WTC11 (cell line): ENCODE measurements around the gene TRAPPC3L. TPM values are rescaled to one million over a fixed set of nuclear protein-coding genes. Genes with fewer than 3 reads are reported as not detected.

Experiments
- ATAC-seq: fragments of 200-7000 bp; cut with Tn5 transposase; 2 replicates; pipeline ENCODE4 v1.10.0; 2021; ENCODE audit warnings: mild to moderate bottlenecking, moderate library complexity
- CTCF ChIA-PET: fragments of 300-600 bp; sonication (Branson Sonifier 250); formaldehyde crosslinking; loops from one replicate; lab custom pipeline; 2021; ENCODE audit warnings: antibody characterized with exemption; lab: Charles Lee
- POLR2A ChIA-PET: fragments of 350-600 bp; sonication (Branson Sonifier 250); formaldehyde crosslinking; loops from one replicate; lab custom pipeline; 2021; ENCODE audit warnings: antibody characterized with exemption; lab: Charles Lee
- DNase-seq: peaks from one replicate; pipeline ENCODE4 v3.0.0; 2021; ENCODE audit warnings: low spot score
- H3K27ac Mint-ChIP-seq: 2 replicates; pipeline ENCODE4 v1.8.0; 2021; ENCODE audit warnings: mixed read lengths
- H3K27me3 Mint-ChIP-seq: 2 replicates; pipeline ENCODE4 v1.8.0; 2021; ENCODE audit warnings: low read depth, mild to moderate bottlenecking, moderate library complexity, mixed read lengths
- H3K36me3 Mint-ChIP-seq: 2 replicates; pipeline ENCODE4 v1.8.0; 2021; ENCODE audit warnings: mixed read lengths
- H3K4me1 Mint-ChIP-seq: 2 replicates; pipeline ENCODE4 v1.8.0; 2022; ENCODE audit warnings: mixed read lengths
- H3K4me3 Mint-ChIP-seq: 2 replicates; pipeline ENCODE4 v1.8.0; 2021; ENCODE audit warnings: mild to moderate bottlenecking, moderate library complexity, mixed read lengths
- H3K9me3 Mint-ChIP-seq: 2 replicates; pipeline ENCODE4 v1.8.0; 2021; ENCODE audit warnings: mixed read lengths
- FOXP1 ChIP-seq: sonication (generic); formaldehyde crosslinking; IDR thresholded peaks from 2 replicates; pipeline ENCODE4 v1.8.0; 2022; ENCODE audit warnings: missing genetic modification reagents, mild to moderate bottlenecking, moderate library complexity, borderline replicate concordance
- IRF2 ChIP-seq: sonication (generic); formaldehyde crosslinking; IDR thresholded peaks from 2 replicates; pipeline ENCODE4 v1.8.0; 2022; ENCODE audit warnings: low read depth, missing genetic modification reagents, borderline replicate concordance
- NR1H2 ChIP-seq: sonication (generic); formaldehyde crosslinking; IDR thresholded peaks from 2 replicates; pipeline ENCODE4 v1.9.0; 2021; ENCODE audit warnings: mild to moderate bottlenecking, moderate library complexity, missing genetic modification reagents
- NR2C2 ChIP-seq: sonication (generic); formaldehyde crosslinking; IDR thresholded peaks from 2 replicates; pipeline ENCODE4 v1.8.0; 2022; ENCODE audit warnings: mild to moderate bottlenecking, missing genetic modification reagents
- RORB ChIP-seq: fragments of 250-450 bp; sonication (Bioruptor Pico); IDR thresholded peaks from 2 replicates; pipeline ENCODE4 v1.9.0; 2021; ENCODE audit warnings: mild to moderate bottlenecking
- TEAD4 ChIP-seq: sonication (generic); formaldehyde crosslinking; IDR thresholded peaks from 2 replicates; pipeline ENCODE4 v1.8.0; 2022; ENCODE audit warnings: mild to moderate bottlenecking, missing genetic modification reagents
- ZNF396 ChIP-seq: fragments of 250-450 bp; sonication (Bioruptor Pico); IDR thresholded peaks from 2 replicates; pipeline ENCODE4 v1.8.0; 2021; ENCODE audit warnings: mild to moderate bottlenecking, moderate library complexity, borderline replicate concordance
- ZNF416 ChIP-seq: fragments of 250-450 bp; sonication (Bioruptor Pico); IDR thresholded peaks from 2 replicates; pipeline ENCODE4 v1.9.0; 2021; ENCODE audit warnings: mild to moderate bottlenecking, inconsistent platforms
- ZNF671 ChIP-seq: fragments of 250-450 bp; sonication (Bioruptor Pico); IDR thresholded peaks from 2 replicates; pipeline ENCODE4 v1.8.0; 2021; ENCODE audit warnings: mild to moderate bottlenecking
- total RNA-seq: library from RNA; stranded (reverse); gene quantifications from 3 replicates; pipeline ENCODE4 v1.2.3, GENCODE V29; 2021
- TF ChIP-seq, protein P1 (sequence below): fragments of 250-450 bp; sonication (Bioruptor Pico); IDR thresholded peaks from 2 replicates; pipeline ENCODE4 v1.9.0; 2021; ENCODE audit warnings: mild to moderate bottlenecking, borderline replicate concordance
- TF ChIP-seq, protein P2 (sequence below): fragments of 250-450 bp; sonication (Bioruptor Pico); conservative IDR thresholded peaks from 2 replicates; pipeline ENCODE4 v1.9.0; 2021; ENCODE audit warnings: mild to moderate bottlenecking
- TF ChIP-seq, protein P3 (sequence below): sonication (generic); formaldehyde crosslinking; IDR thresholded peaks from 2 replicates; pipeline ENCODE4 v1.8.0; 2023; ENCODE audit warnings: missing genetic modification reagents, mild to moderate bottlenecking, borderline replicate concordance
- TF ChIP-seq, protein P4 (sequence below): fragments of 250-450 bp; sonication (Bioruptor Pico); IDR thresholded peaks from 2 replicates; pipeline ENCODE4 v1.9.0; 2021; ENCODE audit warnings: moderate library complexity, mild to moderate bottlenecking, inconsistent platforms, borderline replicate concordance
- TF ChIP-seq, protein P5 (sequence below): sonication (generic); formaldehyde crosslinking; IDR thresholded peaks from 2 replicates; pipeline ENCODE4 v1.8.1; 2023; ENCODE audit warnings: mild to moderate bottlenecking, missing genetic modification reagents, borderline replicate concordance
- TF ChIP-seq, protein P6 (sequence below): sonication (generic); formaldehyde crosslinking; IDR thresholded peaks from 2 replicates; pipeline ENCODE4 v1.8.1; 2022; ENCODE audit warnings: mild to moderate bottlenecking, moderate library complexity, missing genetic modification reagents
- TF ChIP-seq, protein P7 (sequence below): sonication (generic); formaldehyde crosslinking; IDR thresholded peaks from 2 replicates; pipeline ENCODE4 v1.8.0; 2022; ENCODE audit warnings: missing genetic modification reagents
- TF ChIP-seq, protein P8 (sequence below): fragments of 250-450 bp; sonication (Bioruptor Pico); IDR thresholded peaks from 2 replicates; pipeline ENCODE4 v1.9.0; 2021; ENCODE audit warnings: mild to moderate bottlenecking

TRAPPC3L gene
- total RNA-seq, 1 experiment from 2014 or later, result not detected

DNA sequence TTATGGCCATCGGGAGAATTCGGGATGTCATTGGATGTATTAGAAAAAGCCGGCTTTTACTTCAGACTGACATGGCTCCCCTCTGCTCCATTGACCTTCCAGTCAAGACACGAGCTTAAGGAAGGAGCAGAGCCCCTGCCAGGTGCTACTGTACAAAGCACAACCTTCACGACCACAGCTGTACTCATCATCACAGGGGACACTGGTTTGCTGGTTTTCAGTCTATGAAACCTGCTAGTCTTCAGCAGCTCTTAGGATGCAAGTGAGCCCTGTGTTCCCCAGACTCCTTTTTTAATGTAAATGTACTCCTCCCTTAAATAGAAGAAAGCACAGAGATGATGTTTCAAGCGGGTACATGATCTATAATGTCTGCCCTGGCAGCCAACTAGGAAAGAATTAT, 1.9 kb upstream of the TRAPPC3L start:
- DNase-seq (no peak), ATAC-seq (peak; percentile 58)
- Mint-ChIP-seq H3K27me3 (no peaks in the 10 kb centered on the region), H3K4me3 (no peak overlapping the region), H3K36me3 (no peaks in the 10 kb centered on the region), H3K4me1 (peaks cover 7% of the 10 kb centered on the region), H3K27ac (no peak overlapping the region), H3K9me3 (no peaks in the 10 kb centered on the region)
- TF ChIP-seq, protein P1, sequence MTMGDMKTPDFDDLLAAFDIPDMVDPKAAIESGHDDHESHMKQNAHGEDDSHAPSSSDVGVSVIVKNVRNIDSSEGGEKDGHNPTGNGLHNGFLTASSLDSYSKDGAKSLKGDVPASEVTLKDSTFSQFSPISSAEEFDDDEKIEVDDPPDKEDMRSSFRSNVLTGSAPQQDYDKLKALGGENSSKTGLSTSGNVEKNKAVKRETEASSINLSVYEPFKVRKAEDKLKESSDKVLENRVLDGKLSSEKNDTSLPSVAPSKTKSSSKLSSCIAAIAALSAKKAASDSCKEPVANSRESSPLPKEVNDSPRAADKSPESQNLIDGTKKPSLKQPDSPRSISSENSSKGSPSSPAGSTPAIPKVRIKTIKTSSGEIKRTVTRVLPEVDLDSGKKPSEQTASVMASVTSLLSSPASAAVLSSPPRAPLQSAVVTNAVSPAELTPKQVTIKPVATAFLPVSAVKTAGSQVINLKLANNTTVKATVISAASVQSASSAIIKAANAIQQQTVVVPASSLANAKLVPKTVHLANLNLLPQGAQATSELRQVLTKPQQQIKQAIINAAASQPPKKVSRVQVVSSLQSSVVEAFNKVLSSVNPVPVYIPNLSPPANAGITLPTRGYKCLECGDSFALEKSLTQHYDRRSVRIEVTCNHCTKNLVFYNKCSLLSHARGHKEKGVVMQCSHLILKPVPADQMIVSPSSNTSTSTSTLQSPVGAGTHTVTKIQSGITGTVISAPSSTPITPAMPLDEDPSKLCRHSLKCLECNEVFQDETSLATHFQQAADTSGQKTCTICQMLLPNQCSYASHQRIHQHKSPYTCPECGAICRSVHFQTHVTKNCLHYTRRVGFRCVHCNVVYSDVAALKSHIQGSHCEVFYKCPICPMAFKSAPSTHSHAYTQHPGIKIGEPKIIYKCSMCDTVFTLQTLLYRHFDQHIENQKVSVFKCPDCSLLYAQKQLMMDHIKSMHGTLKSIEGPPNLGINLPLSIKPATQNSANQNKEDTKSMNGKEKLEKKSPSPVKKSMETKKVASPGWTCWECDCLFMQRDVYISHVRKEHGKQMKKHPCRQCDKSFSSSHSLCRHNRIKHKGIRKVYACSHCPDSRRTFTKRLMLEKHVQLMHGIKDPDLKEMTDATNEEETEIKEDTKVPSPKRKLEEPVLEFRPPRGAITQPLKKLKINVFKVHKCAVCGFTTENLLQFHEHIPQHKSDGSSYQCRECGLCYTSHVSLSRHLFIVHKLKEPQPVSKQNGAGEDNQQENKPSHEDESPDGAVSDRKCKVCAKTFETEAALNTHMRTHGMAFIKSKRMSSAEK (CRISPR knock-in tag), result no peak
- TF ChIP-seq TEAD4 (CRISPR knock-in tag) (no peak), ZNF416 (CRISPR knock-in tag) (no peak), NR2C2 (CRISPR knock-in tag) (no peak), FOXP1 (CRISPR knock-in tag) (no peak), NR1H2 (no peak), ZNF396 (CRISPR knock-in tag) (no peak), RORB (no peak), ZNF671 (CRISPR knock-in tag) (no peak), IRF2 (no peak)
- TF ChIP-seq, protein P2, sequence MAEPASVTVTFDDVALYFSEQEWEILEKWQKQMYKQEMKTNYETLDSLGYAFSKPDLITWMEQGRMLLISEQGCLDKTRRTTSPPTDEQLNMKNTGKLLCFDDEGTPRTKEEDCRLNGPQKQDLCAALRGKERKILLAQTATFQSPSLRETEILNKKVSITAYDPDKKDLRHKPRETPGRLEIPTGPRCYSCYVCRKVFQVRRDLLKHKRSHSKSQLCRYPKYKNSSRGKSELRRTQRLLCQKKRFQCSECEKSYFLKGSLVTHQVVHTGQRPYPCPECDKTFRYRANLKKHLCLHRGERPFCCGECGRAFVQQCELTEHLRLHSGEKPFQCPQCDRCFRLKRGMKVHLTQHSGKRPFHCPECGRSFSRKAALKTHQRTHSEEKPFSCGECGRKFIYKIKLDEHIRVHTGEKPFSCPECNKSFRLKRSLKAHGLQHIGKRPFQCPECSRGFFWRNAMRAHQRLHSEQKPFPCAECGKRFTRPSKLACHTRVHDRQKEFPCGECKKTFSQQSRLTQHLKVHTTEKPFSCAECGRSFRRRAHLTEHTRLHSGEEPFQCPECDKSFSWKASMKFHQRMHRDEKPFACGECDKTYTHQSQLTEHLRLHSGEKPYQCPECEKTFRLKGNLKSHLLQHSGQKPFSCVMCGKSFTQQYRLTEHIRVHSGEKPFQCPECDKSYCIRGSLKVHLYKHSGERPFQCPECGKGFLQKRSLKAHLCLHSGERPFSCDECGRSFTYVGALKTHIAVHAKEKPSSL (CRISPR knock-in tag), result no peak
- TF ChIP-seq, protein P3, sequence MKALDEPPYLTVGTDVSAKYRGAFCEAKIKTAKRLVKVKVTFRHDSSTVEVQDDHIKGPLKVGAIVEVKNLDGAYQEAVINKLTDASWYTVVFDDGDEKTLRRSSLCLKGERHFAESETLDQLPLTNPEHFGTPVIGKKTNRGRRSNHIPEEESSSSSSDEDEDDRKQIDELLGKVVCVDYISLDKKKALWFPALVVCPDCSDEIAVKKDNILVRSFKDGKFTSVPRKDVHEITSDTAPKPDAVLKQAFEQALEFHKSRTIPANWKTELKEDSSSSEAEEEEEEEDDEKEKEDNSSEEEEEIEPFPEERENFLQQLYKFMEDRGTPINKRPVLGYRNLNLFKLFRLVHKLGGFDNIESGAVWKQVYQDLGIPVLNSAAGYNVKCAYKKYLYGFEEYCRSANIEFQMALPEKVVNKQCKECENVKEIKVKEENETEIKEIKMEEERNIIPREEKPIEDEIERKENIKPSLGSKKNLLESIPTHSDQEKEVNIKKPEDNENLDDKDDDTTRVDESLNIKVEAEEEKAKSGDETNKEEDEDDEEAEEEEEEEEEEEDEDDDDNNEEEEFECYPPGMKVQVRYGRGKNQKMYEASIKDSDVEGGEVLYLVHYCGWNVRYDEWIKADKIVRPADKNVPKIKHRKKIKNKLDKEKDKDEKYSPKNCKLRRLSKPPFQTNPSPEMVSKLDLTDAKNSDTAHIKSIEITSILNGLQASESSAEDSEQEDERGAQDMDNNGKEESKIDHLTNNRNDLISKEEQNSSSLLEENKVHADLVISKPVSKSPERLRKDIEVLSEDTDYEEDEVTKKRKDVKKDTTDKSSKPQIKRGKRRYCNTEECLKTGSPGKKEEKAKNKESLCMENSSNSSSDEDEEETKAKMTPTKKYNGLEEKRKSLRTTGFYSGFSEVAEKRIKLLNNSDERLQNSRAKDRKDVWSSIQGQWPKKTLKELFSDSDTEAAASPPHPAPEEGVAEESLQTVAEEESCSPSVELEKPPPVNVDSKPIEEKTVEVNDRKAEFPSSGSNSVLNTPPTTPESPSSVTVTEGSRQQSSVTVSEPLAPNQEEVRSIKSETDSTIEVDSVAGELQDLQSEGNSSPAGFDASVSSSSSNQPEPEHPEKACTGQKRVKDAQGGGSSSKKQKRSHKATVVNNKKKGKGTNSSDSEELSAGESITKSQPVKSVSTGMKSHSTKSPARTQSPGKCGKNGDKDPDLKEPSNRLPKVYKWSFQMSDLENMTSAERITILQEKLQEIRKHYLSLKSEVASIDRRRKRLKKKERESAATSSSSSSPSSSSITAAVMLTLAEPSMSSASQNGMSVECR, result no peak
- TF ChIP-seq, protein P4, sequence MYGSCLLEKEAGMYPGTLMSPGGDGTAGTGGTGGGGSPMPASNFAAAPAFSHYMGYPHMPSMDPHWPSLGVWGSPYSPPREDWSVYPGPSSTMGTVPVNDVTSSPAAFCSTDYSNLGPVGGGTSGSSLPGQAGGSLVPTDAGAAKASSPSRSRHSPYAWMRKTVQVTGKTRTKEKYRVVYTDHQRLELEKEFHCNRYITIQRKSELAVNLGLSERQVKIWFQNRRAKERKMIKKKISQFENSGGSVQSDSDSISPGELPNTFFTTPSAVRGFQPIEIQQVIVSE, result no peak
- TF ChIP-seq, protein P5, sequence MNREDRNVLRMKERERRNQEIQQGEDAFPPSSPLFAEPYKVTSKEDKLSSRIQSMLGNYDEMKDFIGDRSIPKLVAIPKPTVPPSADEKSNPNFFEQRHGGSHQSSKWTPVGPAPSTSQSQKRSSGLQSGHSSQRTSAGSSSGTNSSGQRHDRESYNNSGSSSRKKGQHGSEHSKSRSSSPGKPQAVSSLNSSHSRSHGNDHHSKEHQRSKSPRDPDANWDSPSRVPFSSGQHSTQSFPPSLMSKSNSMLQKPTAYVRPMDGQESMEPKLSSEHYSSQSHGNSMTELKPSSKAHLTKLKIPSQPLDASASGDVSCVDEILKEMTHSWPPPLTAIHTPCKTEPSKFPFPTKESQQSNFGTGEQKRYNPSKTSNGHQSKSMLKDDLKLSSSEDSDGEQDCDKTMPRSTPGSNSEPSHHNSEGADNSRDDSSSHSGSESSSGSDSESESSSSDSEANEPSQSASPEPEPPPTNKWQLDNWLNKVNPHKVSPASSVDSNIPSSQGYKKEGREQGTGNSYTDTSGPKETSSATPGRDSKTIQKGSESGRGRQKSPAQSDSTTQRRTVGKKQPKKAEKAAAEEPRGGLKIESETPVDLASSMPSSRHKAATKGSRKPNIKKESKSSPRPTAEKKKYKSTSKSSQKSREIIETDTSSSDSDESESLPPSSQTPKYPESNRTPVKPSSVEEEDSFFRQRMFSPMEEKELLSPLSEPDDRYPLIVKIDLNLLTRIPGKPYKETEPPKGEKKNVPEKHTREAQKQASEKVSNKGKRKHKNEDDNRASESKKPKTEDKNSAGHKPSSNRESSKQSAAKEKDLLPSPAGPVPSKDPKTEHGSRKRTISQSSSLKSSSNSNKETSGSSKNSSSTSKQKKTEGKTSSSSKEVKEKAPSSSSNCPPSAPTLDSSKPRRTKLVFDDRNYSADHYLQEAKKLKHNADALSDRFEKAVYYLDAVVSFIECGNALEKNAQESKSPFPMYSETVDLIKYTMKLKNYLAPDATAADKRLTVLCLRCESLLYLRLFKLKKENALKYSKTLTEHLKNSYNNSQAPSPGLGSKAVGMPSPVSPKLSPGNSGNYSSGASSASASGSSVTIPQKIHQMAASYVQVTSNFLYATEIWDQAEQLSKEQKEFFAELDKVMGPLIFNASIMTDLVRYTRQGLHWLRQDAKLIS, result no peak
- TF ChIP-seq, protein P6, sequence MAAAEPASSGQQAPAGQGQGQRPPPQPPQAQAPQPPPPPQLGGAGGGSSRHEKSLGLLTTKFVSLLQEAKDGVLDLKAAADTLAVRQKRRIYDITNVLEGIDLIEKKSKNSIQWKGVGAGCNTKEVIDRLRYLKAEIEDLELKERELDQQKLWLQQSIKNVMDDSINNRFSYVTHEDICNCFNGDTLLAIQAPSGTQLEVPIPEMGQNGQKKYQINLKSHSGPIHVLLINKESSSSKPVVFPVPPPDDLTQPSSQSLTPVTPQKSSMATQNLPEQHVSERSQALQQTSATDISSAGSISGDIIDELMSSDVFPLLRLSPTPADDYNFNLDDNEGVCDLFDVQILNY (CRISPR knock-in tag), result no peak
- TF ChIP-seq, protein P7, sequence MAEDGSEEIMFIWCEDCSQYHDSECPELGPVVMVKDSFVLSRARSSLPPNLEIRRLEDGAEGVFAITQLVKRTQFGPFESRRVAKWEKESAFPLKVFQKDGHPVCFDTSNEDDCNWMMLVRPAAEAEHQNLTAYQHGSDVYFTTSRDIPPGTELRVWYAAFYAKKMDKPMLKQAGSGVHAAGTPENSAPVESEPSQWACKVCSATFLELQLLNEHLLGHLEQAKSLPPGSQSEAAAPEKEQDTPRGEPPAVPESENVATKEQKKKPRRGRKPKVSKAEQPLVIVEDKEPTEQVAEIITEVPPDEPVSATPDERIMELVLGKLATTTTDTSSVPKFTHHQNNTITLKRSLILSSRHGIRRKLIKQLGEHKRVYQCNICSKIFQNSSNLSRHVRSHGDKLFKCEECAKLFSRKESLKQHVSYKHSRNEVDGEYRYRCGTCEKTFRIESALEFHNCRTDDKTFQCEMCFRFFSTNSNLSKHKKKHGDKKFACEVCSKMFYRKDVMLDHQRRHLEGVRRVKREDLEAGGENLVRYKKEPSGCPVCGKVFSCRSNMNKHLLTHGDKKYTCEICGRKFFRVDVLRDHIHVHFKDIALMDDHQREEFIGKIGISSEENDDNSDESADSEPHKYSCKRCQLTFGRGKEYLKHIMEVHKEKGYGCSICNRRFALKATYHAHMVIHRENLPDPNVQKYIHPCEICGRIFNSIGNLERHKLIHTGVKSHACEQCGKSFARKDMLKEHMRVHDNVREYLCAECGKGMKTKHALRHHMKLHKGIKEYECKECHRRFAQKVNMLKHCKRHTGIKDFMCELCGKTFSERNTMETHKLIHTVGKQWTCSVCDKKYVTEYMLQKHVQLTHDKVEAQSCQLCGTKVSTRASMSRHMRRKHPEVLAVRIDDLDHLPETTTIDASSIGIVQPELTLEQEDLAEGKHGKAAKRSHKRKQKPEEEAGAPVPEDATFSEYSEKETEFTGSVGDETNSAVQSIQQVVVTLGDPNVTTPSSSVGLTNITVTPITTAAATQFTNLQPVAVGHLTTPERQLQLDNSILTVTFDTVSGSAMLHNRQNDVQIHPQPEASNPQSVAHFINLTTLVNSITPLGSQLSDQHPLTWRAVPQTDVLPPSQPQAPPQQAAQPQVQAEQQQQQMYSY (CRISPR knock-in tag), result no peak
- TF ChIP-seq, protein P8, sequence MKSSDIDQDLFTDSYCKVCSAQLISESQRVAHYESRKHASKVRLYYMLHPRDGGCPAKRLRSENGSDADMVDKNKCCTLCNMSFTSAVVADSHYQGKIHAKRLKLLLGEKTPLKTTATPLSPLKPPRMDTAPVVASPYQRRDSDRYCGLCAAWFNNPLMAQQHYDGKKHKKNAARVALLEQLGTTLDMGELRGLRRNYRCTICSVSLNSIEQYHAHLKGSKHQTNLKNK (CRISPR knock-in tag), result no peak
- POLR2A ChIA-PET, result no interaction called here
- CTCF ChIA-PET, result interaction anchor here (0.9 to 1.3 kb wide), 2 partner anchors 14 to 260 kb away, joined by 3 to 4 read pairs; no protein-coding TSS in a partner anchor
